ENCODE measurements around the gene MGAT4C. TPM values are rescaled to one million over a fixed set of nuclear protein-coding genes. Genes with fewer than 3 reads are reported as not detected.
"Not testable (repeated sequence)": the region's sequence is repeated elsewhere in the genome, so short reads cannot be mapped to it uniquely, and the experiment has no call there.

The MGAT4C gene
- polyA plus RNA-seq, 1 of the 3 experiments (the other 2 are of a cell fraction), result 0.07 TPM

GRCh38 chr12:86134561-86134960 lies 121.6 kb downstream of the MGAT4C start:
- no peaks in the 10 kb centered on the region for H3K79me2 ChIP-seq (ENCODE audit: insufficient read depth)
- peak overlapping the region in 1 of 2 experiments; percentile 37; a peak in 2 of 4 replicates for H3K27ac ChIP-seq (ENCODE audit: low read depth in 2 of 2, low read length in 1 of 2)
- no peaks in the 10 kb centered on the region for H3K9me2 ChIP-seq
- POLR2A ChIA-PET, result no interaction called here
- 18% methylated on average over 3 of the region's 3 CpGs for WGBS (ENCODE audit: low lambda C conversion rate)
- H3K4me2 ChIP-seq, result peak overlapping the region; percentile 14; the same call in 1 of the 2 replicates
- CTCF ChIA-PET, result no interaction called here
- peak overlapping the region; percentile 36; the same call in 1 of the 2 replicates for H2AFZ ChIP-seq (ENCODE audit: low read depth)
- no peaks in the 10 kb centered on the region for H3K36me3 ChIP-seq (replicated peaks in 1 of 2; ENCODE audit: control insufficient read depth in 1 of 2, insufficient read depth in 2 of 2, low read length in 1 of 2)
- H4K20me1 ChIP-seq (ENCODE audit: insufficient read depth), result no peaks in the 10 kb centered on the region
- H3K9ac ChIP-seq, result no peak overlapping the region
- H3K27me3 ChIP-seq (ENCODE audit: insufficient read depth), result no peaks in the 10 kb centered on the region
- peaks cover 21% of the 10 kb centered on the region for H3F3A ChIP-seq (replicated peaks; ENCODE audit: insufficient read depth)
- H3K4me1 ChIP-seq (ENCODE audit: control insufficient read depth in 1 of 2, insufficient read depth in 2 of 2, low read depth in 1 of 2, low read length in 1 of 2), result peaks cover 0 to 11% of the 10 kb centered on the region in 2 experiments; a peak in 2 of 4 replicates
- no peaks in the 10 kb centered on the region for H3K9me3 ChIP-seq
- peak; percentile 51; the same call in 1 of the 2 replicates for TF ChIP-seq TCF12 (IDR thresholded peaks at IDR 0.05)
- TF ChIP-seq JUND (IDR thresholded peaks at IDR 0.05), result peak; percentile 87
- TF ChIP-seq FOXM1 (IDR thresholded peaks at IDR 0.05; ENCODE audit: low read depth), result 0 out of 2 replicates have a peak, but pooled peaks have one; percentile 17
- no peak for TF ChIP-seq FOXJ3 (CRISPR knock-in tag; IDR thresholded peaks at IDR 0.05)
- peak; percentile 51; the same call in 1 of the 2 replicates for TF ChIP-seq TEAD4 (IDR thresholded peaks at IDR 0.05; ENCODE audit: borderline replicate concordance, insufficient read depth)
- TF ChIP-seq PBX3 (IDR thresholded peaks at IDR 0.05), result peak; percentile 90
- TF ChIP-seq YY1 (IDR thresholded peaks at IDR 0.05; ENCODE audit: low read depth), result no peak
- peak in 1 of 2 experiments; percentile 60; a peak in 1 of 4 replicates for TF ChIP-seq EP300 (IDR thresholded peaks at IDR 0.05; ENCODE audit: borderline replicate concordance in 1 of 2, low read depth in 1 of 2, low read length in 1 of 2)
- TF ChIP-seq FOSL2 (IDR thresholded peaks at IDR 0.05; ENCODE audit: borderline replicate concordance, low read depth), result peak; percentile 82
- TF ChIP-seq GABPA (IDR thresholded peaks at IDR 0.05; ENCODE audit: low read depth), result no peak
- H3K4me3 ChIP-seq (ENCODE audit: low read depth in 2 of 2, low read length in 1 of 2), result peak overlapping the region in 1 of 2 experiments; percentile 1; a peak in 1 of 4 replicates
- no peak for DNase-seq

- H3K9me2 ChIP-seq; H3K79me2 ChIP-seq (ENCODE audit: insufficient read depth); H3K9ac ChIP-seq; H3K36me3 ChIP-seq (replicated peaks in 1 of 2; ENCODE audit: control insufficient read depth in 1 of 2, insufficient read depth in 2 of 2, low read length in 1 of 2); H3K27ac ChIP-seq (ENCODE audit: low read depth in 2 of 2, low read length in 1 of 2); POLR2A ChIA-PET; DNase-seq; H3K4me1 ChIP-seq (ENCODE audit: control insufficient read depth in 1 of 2, insufficient read depth in 2 of 2, low read depth in 1 of 2, low read length in 1 of 2); CTCF ChIA-PET; H3K27me3 ChIP-seq (ENCODE audit: insufficient read depth); H3K9me3 ChIP-seq; H3F3A ChIP-seq (replicated peaks; ENCODE audit: insufficient read depth); H2AFZ ChIP-seq (ENCODE audit: low read depth); H4K20me1 ChIP-seq (ENCODE audit: insufficient read depth); H3K4me3 ChIP-seq (ENCODE audit: low read depth in 2 of 2, low read length in 1 of 2); H3K4me2 ChIP-seq: not testable (repeated sequence)
- 82% methylated on average over 3 of the region's 3 CpGs for WGBS (ENCODE audit: low lambda C conversion rate)
These were observed 129.3 kb downstream of the MGAT4C start for GRCh38 chr12:86126900-86127299.

- no peak overlapping the region for H3K9ac ChIP-seq
- TF ChIP-seq RFX5 (IDR thresholded peaks at IDR 0.05; ENCODE audit: low read length) (no peak), PBX3 (IDR thresholded peaks at IDR 0.05) (0 out of 2 replicates have a peak, but pooled peaks have one; percentile 6)
- H3K4me1 ChIP-seq (ENCODE audit: control insufficient read depth in 1 of 2, insufficient read depth in 2 of 2, low read depth in 1 of 2, low read length in 1 of 2), result no peaks in the 10 kb centered on the region
- no peaks in the 10 kb centered on the region for H3F3A ChIP-seq (replicated peaks; ENCODE audit: insufficient read depth)
- no peaks in the 10 kb centered on the region for H3K27me3 ChIP-seq (ENCODE audit: insufficient read depth)
- no peak overlapping the region for H3K4me2 ChIP-seq
- no peaks in the 10 kb centered on the region for H3K9me3 ChIP-seq
- H2AFZ ChIP-seq (ENCODE audit: low read depth), result 0 out of 2 replicates have a peak overlapping the region, but pooled peaks have one; percentile 21
- H4K20me1 ChIP-seq (ENCODE audit: insufficient read depth), result no peaks in the 10 kb centered on the region
- no peaks in the 10 kb centered on the region for H3K79me2 ChIP-seq (ENCODE audit: insufficient read depth)
- ChIA-PET CTCF (no interaction called here), POLR2A (no interaction called here)
- no peak overlapping the region for H3K27ac ChIP-seq (ENCODE audit: low read depth in 2 of 2, low read length in 1 of 2)
- no peak for DNase-seq
- 52% methylated on average over 3 of the region's 3 CpGs for WGBS (ENCODE audit: low lambda C conversion rate)
- H3K9me2 ChIP-seq, result no peaks in the 10 kb centered on the region
- no peak overlapping the region for H3K4me3 ChIP-seq (ENCODE audit: low read depth in 2 of 2, low read length in 1 of 2)
- no peaks in the 10 kb centered on the region for H3K36me3 ChIP-seq (replicated peaks in 1 of 2; ENCODE audit: control insufficient read depth in 1 of 2, insufficient read depth in 2 of 2, low read length in 1 of 2)
These were observed 133.2 kb downstream of the MGAT4C start for GRCh38 chr12:86122846-86123468.
